ENCODE data around the gene CELF2.

- TF ChIP-seq ZNF70 (CRISPR knock-in tag; IDR thresholded peaks at IDR 0.05), result no peak
- no peak for TF ChIP-seq ZFP30 (CRISPR knock-in tag; IDR thresholded peaks at IDR 0.05)
- TF ChIP-seq PATZ1 (CRISPR knock-in tag; IDR thresholded peaks at IDR 0.05; ENCODE audit: borderline replicate concordance), result no peak
- no peak for TF ChIP-seq SNAI2 (CRISPR knock-in tag; IDR thresholded peaks at IDR 0.05)
- no peak for TF ChIP-seq BACH2 (CRISPR knock-in tag; IDR thresholded peaks at IDR 0.05; ENCODE audit: borderline replicate concordance)
- no peak for TF ChIP-seq ARNTL (CRISPR knock-in tag; IDR thresholded peaks at IDR 0.05; ENCODE audit: borderline replicate concordance, low read depth)
- no peak for TF ChIP-seq ZC3H10 (CRISPR knock-in tag; IDR thresholded peaks at IDR 0.05)
- no peak for TF ChIP-seq ZNF8 (CRISPR knock-in tag; IDR thresholded peaks at IDR 0.05)
- no peak for TF ChIP-seq POU6F1 (CRISPR knock-in tag; IDR thresholded peaks at IDR 0.05; ENCODE audit: borderline replicate concordance, low read depth)
Measured at GRCh38 chr10:11318826-11319598, 301.3 kb downstream of the CELF2 start.

Measured in SK-N-SH treated with all-trans-retinoic acid at 6 μM for 48 hours (cell line).